HT-29 (cell line): ENCODE measurements around the gene SBSN. TPM values are rescaled to one million over a fixed set of nuclear protein-coding genes. Genes with fewer than 3 reads are reported as not detected.

Experiments
- DNase-seq: peaks from one replicate; pipeline ENCODE4 v3.0.0-alpha.2; 2015; ENCODE audit warnings: low spot score
- total RNA-seq: library from RNA; depleted of rRNA; stranded (reverse); fragments of >200 nt; shearing (Covaris generic); gene quantifications from 2 replicates; pipeline ENCODE4 v1.2.3, GENCODE V29; 2014; rRNA removed

Gene SBSN, protein sequence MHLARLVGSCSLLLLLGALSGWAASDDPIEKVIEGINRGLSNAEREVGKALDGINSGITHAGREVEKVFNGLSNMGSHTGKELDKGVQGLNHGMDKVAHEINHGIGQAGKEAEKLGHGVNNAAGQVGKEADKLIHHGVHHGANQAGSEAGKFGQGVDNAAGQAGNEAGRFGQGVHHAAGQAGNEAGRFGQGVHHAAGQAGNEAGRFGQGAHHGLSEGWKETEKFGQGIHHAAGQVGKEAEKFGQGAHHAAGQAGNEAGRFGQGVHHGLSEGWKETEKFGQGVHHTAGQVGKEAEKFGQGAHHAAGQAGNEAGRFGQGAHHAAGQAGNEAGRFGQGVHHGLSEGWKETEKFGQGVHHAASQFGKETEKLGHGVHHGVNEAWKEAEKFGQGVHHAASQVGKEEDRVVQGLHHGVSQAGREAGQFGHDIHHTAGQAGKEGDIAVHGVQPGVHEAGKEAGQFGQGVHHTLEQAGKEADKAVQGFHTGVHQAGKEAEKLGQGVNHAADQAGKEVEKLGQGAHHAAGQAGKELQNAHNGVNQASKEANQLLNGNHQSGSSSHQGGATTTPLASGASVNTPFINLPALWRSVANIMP
- not detected in 2 replicates for total RNA-seq

DNA sequence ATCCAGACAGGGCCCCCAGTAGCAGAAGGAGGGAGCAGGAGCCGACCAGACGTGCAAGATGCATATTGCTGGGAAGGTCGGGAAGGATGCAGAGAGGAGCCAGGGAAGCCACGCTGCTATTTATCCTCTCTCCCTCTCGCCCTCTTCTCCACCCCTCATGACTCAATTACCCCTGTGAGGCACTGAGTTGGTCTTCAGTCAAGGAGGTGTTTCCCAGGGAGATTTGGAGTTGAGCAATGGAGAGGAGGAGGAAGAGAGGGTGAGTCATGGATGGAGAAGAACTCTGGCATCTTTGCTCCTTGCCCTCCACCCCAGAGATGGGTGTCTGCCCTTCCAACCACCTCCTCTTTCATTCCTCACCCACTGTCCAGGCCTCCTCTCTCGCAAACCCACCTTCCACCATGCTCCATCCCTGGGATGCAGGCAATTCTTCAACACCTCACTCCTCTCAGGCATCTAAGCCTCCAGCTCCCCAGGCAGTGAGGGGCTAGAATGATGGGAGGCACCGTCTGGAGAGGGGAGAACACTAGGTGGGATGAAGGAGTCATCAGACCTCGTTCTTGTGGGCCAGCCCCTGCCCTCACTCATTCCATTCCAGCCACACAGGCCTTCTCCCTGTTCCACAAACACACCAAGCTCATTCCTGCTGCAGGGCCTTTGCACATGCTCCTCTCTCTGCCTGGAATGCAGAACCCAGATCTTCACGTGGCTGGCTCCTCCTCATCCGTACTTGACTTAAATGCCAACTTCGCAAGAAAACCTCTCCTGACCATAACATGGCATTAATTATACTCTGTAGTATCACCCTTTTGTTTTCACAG, at the start of gene SBSN:
Gene SBSN, minus strand, starts transcription at position 94 of the 821 bp plus-strand sequence. Its CDS starts 30 bp downstream, at position 64.
- DNase-seq = no peak

DNA sequence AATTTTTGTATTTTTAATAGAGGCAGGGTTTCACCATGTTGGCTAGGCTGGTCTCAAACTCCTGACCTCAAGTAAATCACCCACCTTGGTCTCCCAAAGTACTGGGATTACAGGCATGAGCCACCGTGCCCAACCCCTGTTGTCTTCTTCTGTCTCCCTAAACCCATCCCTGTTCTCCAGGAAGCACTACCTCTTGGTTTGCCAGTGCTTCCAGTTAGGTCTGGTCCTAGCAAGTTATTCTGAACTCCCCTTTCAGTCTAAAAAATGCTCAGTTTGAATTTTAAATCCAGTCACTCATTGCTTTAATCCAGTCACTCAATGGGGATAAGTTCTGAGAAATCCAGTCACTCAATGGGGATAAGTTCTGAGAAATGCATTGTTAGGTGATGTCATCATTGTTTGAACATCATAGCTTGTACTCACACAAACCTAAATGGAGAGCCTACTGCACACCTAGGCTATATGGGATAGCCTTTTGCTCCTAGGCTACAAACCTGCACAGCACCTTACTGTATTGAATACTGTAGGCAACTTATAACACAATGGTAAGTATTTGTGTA, 43.4 kb upstream of the SBSN start:
- DNase-seq = no peak

DNA sequence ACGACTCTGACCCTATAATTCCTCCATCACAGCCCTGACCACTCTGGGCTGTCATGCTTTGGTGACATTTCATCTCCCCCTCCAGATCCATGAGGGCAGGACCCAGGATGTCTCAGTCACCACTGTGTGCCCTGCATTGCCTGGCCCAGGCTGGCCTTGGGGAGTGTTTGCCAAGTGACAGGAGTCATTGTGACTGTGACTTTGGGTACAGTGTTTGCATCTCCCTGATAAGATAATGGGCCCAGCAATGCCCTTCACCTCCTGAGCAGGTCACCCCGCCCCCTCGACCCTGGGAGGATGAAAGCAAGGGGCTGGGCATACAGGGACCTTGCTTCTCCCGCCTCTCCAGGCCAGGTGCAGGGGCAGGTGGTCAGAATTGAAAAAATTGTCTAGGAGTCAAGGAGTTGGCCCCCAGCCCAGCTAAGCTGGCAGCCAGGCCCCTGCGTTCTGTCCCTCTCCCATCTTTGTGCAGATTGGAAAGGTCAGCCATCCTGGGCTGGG, 41.2 kb upstream of the SBSN start:
- no peak for DNase-seq

DNA sequence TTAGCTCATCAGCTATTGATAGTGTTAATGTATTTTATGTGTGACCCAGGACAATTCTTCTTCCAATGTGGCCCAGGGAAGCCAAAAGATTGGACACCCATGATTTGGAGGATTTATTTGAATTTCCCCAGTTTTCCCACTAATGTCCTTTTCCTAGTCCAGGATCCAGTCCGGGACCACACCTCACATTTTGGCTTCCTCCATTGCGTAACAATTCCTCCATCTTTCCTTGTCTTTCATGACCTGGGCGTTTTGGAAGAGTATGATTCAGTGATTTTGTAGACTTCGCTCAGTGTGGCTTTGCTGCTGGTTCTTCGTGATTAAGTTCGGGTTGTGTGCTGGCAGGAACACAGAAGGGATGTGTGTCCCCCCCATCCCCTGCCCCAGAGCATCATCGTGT, 38.6 kb upstream of the SBSN start:
- DNase-seq = no peak

DNA sequence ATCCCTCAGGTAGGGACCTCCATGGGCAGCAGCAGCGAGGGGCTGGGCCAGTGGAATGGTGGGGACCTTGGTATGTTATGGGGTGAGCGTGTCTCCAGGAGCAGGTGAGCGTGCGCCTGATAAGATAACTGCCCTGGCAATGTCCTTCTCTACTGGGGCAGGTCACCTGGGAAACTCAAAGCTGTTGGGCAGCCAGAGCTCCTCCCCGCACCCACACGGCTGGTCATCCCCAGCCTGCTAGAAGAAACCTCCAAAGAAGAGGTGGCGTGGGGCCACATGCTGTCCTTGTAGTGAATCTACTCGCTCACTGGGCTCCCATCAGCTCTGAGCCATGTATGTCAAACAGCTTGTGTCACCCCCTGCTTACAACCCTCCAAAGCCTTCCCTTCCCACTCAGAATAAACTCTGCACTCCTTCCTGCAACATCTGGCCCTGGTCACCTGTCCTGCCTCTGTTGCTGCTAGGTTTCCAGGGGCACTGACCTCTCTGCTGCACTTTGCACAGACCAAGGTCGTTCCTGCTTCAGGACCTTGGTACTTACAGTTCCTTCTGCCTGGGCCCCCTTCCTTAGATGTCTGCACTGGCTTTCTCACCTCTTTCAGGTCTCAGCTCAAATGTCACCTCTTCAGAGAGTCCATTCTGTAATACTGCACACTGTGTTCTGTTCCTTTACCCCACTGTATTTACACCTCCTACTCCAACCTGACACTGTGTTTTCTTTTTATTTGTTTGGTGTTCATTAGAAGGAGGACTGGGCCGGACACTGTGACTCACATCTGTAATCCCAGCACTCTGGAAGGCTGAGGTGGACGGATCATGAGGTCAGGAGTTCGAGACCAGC, 37.1 kb upstream of the SBSN start:
- DNase-seq = no peak

DNA sequence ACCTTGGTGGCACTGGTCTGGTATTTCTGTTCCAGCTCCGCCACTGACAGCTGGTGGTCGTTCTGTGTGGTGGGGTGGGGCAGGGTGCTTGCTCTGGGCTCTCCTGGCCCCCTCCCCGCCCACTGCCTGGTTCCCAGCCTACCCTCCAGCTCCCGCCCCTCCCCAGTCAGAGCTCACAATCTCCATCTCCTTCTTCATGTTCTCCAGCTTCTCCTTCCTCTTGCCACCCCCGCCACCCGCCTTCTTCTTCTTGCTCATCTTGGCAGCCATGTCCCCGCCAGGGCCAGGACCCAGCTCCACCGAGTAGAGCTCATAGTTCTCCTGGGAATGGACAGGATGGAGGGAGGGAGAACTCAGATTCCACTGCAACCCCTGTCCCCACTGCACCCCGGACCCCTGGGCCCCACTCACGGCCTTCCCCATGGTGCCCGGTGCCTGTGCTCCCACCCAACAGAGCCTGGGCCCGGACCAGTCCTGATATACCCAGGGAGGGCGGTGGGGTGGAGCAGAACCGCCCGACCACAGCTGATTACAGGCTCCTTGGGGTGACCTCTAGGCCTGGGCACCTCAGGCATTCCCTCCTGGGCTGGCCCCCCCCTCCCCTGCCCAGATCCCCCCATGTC, 35.2 kb upstream of the SBSN start, which contains the start of gene ATP4A:
Gene ATP4A, minus strand, starts transcription at position 452 of the 623 bp plus-strand sequence. Its CDS starts 29 bp downstream, at position 423.
- DNase-seq = no peak

DNA sequence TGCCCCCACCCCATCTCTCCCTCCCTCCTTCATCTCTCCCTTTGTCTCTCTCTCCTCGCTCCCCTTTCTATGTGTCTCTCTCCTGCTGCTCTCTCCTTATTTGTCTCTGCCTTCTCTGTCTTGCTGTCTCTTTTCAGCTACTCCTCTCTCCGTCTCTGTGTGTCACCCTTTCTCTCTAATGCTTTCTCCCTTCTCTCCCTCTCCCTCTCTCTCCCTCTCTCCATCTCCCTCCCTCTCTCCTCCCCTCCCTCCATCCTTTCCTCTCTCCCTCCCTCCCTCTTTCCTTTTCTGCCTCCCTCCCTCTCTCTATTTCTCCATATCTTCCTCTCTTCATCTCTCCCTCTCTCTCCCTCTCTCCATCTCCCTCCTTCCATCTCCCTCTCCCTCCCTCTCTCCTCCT, 34.7 kb upstream of the SBSN start:
- DNase-seq = no peak

DNA sequence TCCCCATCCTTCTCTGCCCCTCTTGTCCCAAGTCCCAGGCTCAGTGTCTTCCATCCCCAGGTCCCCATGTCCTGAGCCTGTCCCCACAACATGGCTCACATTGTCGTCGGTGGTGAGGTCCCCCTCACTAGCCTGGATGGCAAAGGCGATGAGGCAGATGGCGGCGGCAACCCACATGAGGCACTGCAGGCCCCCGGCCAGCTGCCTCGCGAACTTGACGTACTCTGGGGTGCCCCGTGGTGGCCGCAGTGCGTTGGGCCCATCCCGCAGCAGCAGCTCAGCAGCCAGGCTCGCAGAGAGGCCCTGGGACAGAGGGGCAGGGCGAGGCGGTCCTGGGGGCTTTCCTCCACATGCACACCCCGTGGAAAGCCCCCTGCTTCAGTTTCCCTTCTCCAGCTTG, 34.2 kb upstream of the SBSN start:
- DNase-seq = no peak

DNA sequence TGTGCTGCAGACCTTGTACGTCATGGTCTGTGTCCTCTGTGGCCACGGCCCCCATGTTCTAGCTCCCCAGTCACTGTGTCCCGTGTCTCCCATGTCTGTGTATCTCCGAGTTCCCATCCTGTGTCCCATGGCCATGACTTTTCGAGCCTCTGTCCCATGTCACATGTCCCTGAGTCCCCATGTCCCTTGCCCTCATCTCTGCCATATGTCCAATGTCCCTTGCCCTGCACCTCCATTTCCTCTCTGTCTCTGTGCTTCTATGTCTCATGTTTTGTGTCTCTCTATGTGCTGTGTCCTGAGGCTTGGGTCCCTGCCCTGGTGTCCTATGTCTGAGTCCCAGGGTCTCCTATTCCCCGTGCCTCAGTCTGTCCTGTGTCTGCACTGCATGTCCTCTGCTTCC, 33.3 kb upstream of the SBSN start:
- no peak for DNase-seq

DNA sequence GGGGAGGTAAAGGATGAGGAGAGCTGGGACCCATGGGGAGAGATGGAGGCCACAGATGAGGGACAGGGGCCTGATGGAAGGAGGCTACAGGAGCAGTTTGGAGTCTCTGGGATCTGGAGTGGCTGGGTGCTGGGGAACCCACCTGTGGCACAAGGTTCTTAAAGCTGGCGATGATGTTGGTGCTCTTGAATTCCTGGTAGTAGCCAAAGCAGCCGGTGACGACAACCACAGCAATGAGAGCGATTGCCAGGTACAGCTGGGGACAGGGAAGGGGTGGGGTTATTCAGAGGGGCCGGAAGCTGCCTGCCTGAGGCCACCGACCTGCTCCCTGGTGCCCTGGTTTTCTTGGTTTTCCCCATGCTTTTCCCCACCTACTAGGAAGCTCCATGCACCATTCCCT, 32.6 kb upstream of the SBSN start:
- DNase-seq = no peak

DNA sequence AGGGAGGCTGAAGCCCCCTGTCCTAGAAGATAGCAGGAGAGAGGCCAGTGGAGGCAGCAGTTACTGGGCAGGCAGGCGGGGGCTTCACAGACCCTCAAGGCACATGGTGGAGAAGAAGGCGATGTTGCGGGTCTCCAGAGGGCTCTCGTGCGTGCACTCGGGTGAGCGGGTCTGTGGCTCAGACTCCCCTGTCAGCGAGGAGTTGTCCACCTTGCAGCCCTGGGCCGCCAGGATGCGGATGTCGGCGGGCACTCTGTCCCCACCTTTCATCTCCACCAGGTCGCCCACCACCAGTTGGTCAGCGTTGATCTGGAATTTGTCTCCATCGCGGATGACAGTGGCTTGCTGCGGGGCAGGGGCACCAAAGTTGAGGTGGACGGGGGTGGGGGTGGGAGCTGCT, 32.2 kb upstream of the SBSN start:
- DNase-seq = no peak

DNA sequence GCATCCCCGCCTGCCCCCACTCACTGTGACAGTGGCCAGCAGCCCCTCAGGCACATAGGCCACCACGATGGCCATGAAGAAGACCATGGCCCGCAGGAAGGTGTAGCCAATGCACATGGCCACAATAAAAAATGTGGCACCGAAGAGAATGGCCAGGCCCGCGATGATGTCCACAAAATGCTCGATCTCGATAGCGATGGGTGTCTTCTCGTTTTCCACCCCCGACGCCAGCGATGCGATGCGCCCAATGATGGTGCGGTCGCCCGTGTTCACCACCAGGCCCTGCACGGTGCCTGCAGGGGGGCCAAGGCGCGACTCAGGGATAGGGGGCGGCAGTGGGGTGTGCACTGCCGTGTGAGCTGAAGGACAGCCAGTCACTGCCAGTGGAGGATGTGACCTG, 31.7 kb upstream of the SBSN start:
- no peak for DNase-seq

DNA sequence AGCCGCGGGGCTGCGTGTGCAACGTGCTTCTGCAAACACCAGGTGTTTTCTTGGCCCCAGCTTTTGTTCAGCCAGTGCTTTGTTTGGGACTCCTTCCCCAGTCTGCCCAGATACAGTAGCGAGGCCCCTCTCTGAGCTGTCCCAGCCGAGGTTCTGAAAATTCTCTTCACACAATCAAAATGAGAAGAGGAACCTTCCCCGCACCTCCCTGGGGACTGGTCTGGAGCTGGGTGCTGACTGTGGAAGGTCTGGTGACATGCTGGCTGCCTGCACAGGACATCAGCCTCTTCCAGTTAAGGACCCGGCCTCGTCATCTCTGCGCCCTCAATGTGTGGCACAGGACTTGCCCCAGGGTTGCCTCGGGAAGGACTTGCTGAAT, 31.2 kb upstream of the SBSN start:
- DNase-seq = no peak

DNA sequence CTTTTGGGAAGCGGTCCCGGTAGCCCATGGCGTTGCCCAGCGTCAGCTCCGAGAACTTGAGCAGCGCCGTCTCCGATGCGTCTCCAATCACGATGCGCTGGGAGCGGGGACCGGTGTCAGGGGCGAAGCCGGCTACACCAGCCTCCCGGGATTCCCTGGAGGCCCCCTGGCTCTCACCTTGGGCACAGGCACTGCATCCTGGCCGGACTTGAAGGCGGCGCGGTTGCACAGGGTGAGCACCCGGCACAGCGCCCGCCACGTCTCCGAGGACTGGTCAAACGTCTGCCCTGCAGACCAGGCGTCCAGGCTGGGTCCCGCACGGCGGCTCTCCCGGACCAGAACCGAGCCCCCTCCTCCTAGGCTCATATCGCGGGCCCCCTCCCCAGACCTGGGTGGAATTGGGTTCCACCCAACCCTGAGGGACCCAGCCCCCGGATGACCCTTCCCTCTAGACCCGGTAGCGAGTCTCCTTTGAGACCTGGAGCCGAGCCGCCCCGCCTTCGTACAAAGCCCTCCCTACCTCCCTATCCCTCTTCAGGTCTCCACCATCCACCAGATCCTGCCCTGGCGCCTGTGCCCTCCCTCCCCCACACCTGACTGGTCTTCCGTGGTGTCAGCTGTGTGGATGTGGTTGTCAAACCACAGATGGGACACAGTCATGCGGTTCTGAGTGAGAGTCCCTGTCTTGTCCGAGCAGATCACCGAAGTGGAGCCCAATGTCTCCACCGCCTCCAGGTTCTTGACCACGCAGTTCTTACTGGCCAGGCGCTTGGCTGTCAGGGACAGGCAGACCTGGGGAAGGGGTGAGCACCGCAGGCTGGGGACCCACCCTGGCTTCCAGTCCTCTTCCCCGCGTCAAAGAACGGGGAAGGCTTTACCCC, 30.5 kb upstream of the SBSN start:
- no peak for DNase-seq

DNA sequence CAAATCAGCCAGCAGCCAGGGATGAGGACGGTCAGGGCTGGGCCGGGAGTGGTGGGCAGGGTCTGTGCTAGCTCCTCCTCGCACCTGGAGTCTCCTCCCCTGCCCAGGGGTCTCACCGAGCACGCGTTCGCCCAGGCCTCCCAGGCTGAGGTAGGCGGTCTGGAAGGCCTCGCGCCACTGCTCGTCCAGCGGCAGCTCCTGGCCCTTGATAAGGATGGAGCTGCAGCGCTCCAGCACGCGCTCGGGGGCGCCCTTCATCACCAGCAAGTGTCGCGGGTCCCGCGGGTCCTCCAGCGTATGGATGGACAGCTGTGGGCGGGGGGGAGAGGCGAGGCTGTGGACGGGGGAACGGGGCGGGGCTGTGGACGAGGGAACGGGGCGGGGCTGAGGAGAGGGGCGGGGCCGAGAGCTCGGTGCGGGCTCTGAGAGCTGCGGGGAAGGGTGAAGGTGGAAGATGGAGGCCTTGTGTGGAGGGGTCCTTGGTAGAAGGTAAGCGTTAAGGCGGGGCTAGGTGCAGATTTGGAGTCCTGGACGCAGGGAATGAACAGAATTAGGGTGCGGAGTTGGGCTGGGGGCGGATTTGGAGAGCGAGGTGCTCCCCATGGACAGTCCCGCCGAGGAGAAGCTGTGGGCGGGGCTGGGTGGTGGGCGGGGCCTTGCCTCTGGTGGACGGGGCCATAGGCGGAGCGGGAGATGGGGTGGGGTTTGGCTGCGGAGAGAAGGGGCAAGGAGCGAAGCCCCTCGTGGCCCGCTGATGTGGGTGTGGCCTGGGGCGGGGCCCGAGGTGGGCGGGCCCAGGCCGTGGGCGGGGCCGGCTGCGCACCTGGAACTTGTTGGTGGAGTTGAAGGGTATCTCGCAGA, 29.7 kb upstream of the SBSN start:
- no peak for DNase-seq

DNA sequence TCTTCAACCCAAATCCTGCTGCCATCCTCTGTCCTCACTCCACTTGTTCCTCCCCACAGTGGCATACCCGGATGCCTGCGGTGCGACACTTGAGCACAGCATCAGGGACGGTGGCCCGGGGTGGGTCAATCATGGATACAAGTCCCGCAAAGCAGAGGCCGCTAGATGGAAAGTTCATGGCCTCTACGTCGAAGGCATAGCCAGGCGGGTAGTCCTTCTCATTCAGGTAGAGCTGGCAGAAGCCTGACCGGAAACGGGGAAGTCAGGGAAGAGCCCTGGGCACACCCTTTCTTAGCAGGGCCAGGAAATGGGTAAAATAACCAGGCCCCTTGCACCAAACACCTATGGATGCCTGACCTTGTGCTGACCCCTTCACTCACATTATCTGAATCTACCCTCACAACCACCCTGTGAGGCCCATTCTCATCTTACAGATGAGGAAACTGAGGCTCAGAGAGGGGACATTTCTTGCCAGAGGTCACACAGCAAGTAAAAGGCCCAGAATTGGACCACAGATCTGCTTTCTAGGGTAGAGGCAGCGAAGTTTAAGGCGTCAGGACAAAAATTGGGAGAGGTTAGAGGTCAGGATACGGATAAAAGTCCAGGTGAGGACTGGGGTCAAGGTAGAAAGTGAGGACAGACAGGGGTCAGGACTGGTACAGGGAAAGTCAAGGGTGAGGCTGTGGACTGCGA, 28.9 kb upstream of the SBSN start:
- no peak for DNase-seq

DNA sequence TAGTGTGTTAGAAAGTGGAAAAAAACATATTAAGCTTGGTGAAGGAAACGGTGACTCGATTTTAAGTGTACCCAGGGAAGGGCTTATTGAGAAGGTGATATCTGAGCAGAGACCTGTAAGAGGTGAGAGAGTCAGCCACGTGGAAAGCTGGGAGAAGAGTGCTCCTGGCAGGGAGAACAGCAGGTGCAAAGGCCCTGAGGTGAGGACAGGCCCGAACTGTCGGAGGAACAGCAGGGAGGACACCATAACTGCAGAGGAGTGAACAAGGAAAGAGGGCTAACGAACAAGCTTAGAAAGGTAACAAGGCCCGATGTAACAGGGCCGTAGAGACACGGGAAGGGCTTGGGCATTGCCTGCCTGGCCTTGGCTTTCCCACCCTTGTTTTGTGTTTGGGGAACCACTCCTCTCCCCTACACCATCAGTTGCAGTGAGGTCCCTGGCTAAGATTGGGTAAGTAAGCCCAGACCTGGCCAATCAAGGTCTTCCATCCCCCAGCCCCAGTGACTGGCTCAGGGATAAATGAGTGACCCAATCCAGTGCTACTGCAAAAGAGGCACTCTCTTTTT, 28.0 kb upstream of the SBSN start:
- DNase-seq = no peak
